GM10847 (cell line): ENCODE results near the gene FMN1.

Experiments used
- POLR2A ChIP-seq: IDR thresholded peaks from 2 replicates; pipeline ENCODE4 v1.6.1; 2011; ENCODE audit not compliant: insufficient read length; ENCODE audit errors: extremely low read depth

Gene FMN1

DNA sequence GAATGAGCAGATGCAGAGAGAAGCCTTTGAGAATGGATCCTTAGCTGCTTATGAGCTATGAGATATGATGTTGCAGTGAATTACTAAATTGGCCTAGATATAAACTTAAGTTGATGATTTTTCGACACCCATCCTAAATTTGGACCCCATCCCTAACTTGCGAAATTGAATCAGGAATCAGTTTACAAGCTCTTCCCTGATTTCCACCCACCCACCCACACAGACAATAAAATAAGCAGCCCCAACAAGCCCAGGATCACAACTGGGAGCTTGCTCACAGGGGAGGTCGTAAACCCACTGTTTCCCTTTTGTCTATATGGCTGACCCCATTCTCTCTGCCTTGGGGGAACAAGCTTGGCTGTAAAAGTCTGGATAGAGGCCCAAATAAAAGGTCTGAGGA, 419.4 kb downstream of the FMN1 start:
- TF ChIP-seq POLR2A, result no peak

DNA sequence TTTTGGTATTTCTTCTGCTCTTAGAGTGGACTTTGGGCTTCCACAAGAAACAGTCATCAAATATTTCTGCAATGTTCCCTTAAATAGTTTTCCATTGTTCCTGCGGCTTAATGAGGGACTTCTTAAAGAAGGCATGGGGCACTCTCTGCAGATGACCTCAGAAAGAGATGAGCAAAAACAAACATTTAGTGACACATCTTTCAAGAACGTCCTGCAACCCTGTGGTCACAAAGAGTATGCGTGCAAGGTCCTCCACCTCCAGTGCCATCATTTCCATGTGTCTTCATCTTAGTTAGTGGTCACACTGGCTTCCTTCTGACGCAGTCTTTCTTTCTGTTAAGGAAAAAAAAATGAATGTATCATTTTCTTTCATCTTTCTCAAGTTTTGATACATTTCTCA, 420.5 kb downstream of the FMN1 start:
- no peak for TF ChIP-seq POLR2A

DNA sequence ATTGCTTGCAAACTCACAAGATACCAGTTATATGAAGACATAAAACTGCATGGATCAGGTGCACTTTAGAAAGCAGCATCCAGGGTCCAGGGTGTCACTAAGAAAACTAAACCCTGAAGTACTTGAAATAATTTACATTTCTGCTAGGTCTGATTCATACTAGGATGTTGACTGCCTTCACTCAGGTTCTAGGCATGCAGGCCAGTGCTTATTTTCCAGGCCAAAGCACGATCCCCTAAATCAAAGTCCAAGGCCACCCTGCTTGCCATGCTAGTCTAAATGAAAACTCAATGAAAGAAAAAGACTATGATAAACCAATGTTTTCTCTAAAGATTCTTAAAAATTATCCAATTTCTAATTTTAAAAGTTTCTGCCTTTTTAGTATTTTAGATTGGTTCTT, 427.3 kb downstream of the FMN1 start:
- no peak for TF ChIP-seq POLR2A

DNA sequence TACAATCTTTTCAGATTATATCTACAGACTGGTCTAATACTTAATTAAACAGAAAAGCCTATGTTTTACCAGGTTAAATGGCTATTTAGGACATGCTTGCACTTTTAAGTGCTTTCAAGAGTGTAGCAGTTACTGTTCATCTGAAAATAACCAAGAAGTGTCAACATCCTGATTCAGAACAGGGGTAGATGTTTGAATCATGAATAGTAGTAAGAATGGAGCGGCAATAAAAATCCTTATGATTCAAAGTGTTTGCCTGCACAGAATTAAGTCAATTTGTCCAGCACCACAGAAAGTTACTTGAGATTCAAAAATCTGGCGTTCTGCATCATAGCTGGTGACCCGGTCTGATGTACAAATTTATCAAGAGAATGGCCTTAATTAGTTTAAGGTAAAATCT, 428.4 kb downstream of the FMN1 start:
- no peak for TF ChIP-seq POLR2A

DNA sequence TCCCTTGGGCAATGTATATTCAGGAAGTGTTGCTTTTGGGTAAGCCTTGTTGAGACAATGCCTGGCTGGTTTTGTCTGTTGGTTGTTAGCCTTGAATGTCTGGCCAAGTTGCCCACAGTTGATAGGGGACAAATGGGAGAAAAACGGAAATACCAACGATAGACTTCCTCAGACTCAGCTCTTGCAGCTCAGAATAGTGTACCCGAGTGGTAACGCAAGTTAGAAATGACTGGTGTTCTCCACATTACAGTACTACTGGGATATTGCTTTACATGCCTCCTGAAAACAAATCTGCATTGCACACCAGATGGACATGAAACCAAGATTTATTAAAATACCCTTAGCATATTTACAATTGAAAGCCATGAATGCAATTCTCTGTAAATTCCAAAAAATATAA, 429.3 kb downstream of the FMN1 start:
- no peak for TF ChIP-seq POLR2A

DNA sequence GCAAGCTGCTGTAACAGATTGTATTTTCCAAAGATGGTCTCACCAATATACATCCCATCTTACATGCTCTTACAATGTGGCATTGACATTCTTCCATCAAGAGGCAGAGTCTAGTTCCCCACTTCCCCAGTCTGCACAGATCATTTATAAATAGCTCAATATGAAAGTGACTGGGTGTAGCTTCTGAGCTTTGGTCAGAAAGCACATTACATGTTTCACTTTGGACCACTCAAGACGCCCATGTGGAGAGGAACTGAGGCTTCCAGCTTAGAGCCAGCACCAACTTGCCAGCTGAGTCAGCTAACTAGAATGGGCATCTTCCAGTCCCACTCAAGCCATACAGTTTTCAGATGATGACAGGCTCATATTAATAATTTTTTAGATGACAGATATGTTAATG, 431.2 kb downstream of the FMN1 start:
- no peak for TF ChIP-seq POLR2A

DNA sequence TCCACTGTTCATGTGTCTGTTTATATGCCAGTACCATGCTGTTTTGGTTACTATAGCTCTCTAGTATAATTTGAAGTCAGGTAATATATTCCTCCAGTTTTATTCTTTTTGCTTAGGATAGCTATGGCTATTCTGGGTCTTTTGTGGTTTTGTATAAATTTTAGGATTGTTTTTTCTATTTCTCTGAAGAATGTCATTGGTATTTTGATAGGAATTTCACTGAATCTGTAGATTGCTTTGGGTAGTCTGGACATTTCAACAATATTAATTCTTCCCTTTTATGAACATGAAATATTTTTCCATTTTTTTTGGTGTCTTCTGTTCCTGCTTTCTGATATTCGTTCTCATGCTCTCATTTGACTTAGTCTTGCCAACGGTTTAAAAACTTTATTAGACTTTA, 437.1 kb downstream of the FMN1 start:
- TF ChIP-seq POLR2A, result no peak

DNA sequence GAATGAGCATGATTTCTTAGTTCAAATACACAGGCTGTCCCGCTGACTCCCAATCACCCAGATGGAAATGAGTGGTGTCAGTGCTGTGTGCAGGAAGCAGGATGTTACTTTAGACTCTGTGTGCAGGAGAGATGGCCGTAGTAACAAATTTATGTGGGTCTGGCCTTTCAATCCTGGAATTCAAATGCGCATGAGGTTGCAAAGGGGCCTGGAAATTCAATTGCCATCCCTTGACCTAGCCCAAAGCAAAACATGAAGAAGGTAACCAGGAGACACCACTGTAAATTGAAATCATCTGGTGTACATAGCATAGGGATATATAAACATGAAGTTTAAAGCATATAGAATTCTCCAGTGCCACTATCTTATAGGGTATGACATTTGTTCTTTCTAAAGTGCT, 443.5 kb downstream of the FMN1 start:
- TF ChIP-seq POLR2A, result no peak

DNA sequence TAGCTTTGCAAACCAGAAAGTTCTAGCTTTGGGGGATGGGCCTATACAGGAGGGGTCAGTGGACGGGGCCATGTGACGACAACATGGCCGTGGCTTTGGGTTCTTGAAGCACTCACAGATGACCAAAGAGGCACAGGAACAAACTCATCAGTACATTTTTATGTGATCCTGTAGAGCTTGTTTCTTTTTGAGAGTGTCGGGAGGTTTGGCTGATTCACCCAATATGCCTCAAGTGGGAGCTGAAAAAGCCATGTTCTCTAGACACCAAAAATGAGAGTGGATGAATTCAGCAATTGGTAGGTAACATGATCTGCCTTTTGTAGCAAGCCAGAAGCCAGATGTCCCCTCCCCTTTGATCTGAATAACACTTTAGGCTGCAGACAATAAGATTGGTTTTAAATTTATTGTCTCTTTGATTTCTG, 446.6 kb downstream of the FMN1 start:
- TF ChIP-seq POLR2A, result no peak

DNA sequence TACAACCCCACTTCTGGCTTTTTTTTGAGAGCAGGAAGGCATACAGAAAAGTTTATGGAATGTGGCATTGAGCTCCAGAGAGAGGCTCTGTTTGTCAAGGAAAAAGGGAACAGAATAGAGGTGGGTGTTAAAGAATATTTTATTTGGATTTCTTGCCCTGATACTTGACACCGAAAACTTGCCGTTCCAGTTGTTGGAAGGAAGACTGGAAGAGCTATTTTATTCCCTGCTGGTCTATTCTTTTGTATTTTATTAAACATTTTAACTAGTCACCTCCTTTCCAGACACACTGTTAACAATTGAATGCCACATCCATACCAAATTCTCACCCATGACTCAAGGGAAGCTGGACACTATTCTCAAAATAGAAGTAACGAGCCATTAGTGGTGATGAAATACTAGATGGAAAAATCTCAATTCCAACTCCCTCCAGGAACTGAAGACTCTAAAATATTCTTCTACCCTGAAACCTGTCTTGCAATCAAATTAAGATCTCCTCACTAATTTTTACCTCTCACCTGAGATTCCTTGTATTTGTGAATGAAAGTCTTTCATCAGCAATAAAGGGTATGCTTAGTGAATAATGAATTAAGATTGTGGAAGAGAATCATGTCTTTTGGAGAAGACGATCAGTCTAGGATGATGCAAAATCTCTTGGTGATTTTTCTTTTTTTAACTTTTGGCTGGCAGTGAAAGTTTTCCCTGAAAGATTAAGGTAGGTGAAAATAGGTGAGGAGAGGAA, 448.2 kb downstream of the FMN1 start:
- TF ChIP-seq POLR2A, result no peak

DNA sequence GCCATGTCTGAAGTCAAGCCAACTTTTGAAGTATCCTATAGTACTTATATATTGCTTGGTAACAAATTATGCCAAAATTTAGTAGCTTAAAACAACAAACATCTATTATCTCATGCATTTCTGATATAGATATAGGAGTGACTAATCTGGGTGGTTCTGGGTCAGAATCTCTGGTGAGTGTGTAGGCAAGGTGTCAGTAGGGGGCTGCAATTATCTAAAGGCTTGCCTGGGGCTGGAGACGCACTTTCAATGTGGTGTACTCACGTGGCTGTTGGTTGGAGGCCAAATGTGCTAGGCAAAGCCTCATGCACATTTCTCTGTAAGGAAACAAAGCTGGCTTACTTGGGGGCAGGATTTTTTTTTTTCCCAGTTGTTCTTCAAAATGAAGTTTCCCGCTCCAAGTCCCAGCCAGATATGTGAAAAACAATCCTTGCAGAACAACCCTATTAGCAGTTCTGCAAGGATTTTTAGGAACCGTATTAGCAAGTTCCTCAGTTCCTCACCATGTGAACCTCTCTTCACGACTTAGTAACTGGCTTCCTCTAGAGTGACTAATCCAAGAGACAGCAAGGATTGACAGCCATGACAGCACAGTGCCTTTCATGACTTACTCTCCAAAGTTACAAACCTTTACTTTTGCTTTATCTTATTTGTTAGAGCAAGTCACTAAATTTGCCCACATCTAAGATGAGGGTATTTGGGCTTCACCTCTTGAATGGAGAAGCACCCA, 450.9 kb downstream of the FMN1 start:
- no peak for TF ChIP-seq POLR2A

DNA sequence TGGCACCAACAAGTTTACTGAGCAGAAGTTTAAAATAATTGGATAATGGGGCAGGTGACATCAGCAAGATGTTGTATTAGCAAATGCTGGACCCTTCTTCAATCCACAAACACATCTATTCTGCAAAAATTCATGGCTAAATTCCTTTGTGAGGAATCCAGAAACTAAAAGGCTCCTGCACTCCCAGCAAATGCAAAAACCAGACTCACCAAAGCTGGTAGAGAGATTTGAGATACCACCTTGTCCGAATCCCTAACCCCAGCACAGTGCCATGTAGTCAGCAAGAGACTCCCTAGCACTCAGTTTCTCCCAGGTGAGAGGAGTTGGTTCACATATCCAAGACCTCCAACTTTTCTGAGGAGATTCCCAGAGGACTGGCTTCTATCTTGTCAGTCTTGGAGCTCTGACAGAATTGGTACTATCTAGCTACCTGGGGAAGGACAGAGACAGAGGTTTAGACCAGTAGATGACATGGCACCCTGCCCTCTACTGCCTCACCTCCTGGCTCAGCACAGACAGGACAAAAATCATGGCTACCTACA, 454.9 kb downstream of the FMN1 start:
- no peak for TF ChIP-seq POLR2A

DNA sequence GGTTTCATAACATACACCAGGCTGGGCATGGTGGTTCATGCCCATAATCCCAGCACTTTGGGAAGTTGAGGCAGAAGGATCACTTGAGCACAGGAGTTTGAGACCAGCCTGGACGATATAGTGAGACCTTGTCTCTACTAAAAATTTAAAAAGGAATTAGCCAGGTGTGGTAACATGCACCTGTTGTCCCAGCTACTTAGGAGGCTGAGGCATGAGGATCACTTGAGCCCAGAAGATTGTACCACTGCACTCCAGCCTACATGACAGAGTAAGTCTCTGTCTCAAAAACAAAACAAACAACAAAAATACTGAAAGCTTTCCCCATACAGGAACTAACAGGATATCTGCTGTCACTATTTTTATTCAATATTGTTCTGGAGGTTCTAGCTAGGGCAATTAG, 455.8 kb downstream of the FMN1 start:
- TF ChIP-seq POLR2A, result no peak

DNA sequence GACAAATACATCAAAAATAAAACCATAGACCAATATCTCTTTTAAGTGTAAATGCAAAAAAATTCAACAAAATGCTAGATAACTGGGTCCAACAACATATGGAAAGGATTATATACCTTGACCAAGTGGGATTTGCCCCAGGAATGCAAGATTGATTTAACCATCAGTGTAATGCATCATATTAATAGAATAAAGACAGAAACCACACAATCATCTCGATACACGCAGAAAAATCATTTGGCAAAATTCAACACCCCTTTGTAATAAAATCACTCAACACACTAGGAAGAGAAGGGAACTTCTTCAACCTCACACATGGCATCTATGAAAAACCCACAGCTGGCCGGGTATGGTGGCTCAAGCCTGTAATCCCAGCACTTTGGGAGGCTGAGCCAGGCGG, 457.2 kb downstream of the FMN1 start:
- no peak for TF ChIP-seq POLR2A

DNA sequence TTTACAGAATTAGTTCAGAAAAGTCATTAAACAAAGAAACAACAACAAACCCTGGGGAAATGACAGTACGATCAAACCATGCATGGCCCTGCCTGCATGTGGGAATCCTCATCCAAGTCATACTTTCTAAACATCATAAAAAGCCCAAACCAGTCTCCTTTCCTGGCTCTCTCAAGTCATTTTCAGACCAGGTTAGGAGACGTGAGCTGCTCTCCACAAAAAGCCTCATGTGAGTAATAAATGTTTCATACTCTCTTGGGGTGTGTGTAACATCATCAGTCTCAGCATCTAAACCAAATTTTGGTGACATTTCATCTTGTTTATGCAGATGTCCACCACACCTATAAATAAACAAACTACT, 457.8 kb downstream of the FMN1 start:
- TF ChIP-seq POLR2A, result no peak

DNA sequence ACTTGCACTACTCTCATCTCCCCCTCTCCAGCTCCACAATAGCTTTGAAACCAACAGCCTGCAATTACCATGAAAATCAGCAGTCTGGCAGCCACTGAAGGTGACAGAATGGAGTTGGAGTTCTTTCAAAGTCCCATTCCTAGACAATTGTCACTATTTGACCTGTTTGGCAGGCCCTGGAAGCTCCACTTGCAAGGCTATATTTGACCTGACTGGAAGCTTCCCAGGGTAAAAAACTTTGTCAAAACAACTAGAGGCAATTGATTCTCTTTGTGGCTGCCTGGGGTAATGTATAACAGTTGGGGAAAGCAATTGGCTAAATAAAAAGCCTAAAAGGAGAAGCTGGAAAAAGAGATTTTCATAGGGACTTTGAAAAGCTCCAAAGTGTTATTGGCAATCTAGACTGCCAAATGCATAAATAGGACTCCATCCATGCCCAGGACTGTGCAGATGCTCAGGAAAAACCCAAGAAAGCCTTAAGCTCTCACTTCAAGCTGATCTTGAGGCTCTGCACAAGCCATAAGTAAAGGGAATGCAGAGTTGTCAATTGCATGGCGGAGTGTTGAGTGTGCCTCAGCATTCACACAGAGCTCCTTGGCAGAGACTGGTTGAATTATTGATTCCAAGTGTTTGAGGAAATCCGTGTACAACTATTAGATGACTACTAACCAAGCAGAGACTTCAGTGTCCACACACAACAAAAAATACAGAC, 458.4 kb downstream of the FMN1 start:
- no peak for TF ChIP-seq POLR2A
